Erythroblast (primary cell): Measurements from ENCODE around the gene MECP2.

Experiments used
- GATA1 ChIP-seq: IDR thresholded peaks from 2 replicates; pipeline ENCODE4 v1.6.1; 2011; ENCODE audit warnings: low read depth, mild to moderate bottlenecking, control low read depth, low read length, moderate library complexity
- POLR2A ChIP-seq: IDR thresholded peaks from 2 replicates; pipeline ENCODE4 v1.6.1; 2011; ENCODE audit warnings: mild to moderate bottlenecking, low read length

DNA sequence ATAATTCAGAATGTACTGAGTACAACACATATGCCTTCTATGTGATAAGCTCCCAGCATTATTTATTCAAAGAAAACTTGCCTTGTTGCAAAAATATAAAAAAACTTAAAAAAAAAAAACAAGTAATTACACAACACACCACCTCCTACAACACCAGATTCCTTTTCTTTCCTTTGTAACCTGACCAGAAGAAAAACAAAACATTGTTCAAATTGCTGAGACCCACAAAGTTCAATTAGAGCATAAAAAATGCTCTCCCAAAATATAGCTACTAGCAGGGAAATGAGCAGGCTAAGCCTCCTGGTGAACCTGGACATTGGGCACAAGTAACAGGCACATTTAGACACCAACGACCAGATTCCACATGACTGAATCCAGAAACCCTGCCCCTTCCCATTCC lies 38.3 kb downstream of the MECP2 start:
- TF ChIP-seq POLR2A, result no peak
- no peak for TF ChIP-seq GATA1
